ENCODE results near the gene MAP6. TPM values are rescaled to one million over a fixed set of nuclear protein-coding genes. Genes with fewer than 3 reads are reported as not detected.
A peak's percentile ranks its signal among the peaks of the same experiment; 100 is the strongest.

Gene MAP6
- polyA plus RNA-seq, 1 experiment: 1.5 TPM

GRCh38 chr11:75626889-75627529 is 41.8 kb downstream of the MAP6 start:
- no peak for TF ChIP-seq CTCF (IDR thresholded peaks at IDR 0.05; ENCODE audit: low read depth, low read length)
- CTCF ChIA-PET: no interaction called here
- H3K27me3 ChIP-seq (ENCODE audit: control insufficient read depth, insufficient read depth, low read length): no peaks in the 10 kb centered on the region
- POLR2A ChIA-PET: interaction anchor here (1.4 to 1.8 kb wide), 2 partner anchors 24 to 73 kb away, joined by 5 to 7 read pairs; no protein-coding TSS in a partner anchor
- peak overlapping the region; percentile 80 for H3K27ac ChIP-seq (ENCODE audit: low read depth, low read length)
- H3K9me3 ChIP-seq (ENCODE audit: control insufficient read depth, insufficient read depth, low read length): no peaks in the 10 kb centered on the region
- no peak overlapping the region for H3K4me3 ChIP-seq (ENCODE audit: low read depth, low read length)
- no peak for DNase-seq (ENCODE audit: low read depth, low spot score)

- ChIA-PET CTCF (no interaction called here), POLR2A (interaction anchor here (0.9 to 1.8 kb wide), 5 partner anchors 9 to 72 kb away, joined by 3 to 7 read pairs (median 3); no protein-coding TSS in a partner anchor)
- Histone ChIP-seq H3K4me3 (ENCODE audit: low read depth, low read length) (no peak overlapping the region), H3K27me3 (ENCODE audit: control insufficient read depth, insufficient read depth, low read length) (no peaks in the 10 kb centered on the region), H3K9me3 (ENCODE audit: control insufficient read depth, insufficient read depth, low read length) (no peaks in the 10 kb centered on the region), H3K27ac (ENCODE audit: low read depth, low read length) (peak overlapping the region; percentile 80)
- no peak for TF ChIP-seq CTCF (IDR thresholded peaks at IDR 0.05; ENCODE audit: low read depth, low read length)
- DNase-seq (ENCODE audit: low read depth, low spot score): peak; percentile 71
Measured at GRCh38 chr11:75625991-75626888, 42.6 kb downstream of the MAP6 start.

GRCh38 chr11:75625021-75625420 is 43.8 kb downstream of the MAP6 start:
- H3K27me3 ChIP-seq (ENCODE audit: control insufficient read depth, insufficient read depth, low read length): no peaks in the 10 kb centered on the region
- H3K9me3 ChIP-seq (ENCODE audit: control insufficient read depth, insufficient read depth, low read length): no peaks in the 10 kb centered on the region
- ChIA-PET CTCF (no interaction called here), POLR2A (interaction anchor here (1.8 kb wide), 1 partner anchor 71 kb away, joined by 7 read pairs; no protein-coding TSS in a partner anchor)
- no peak for DNase-seq (ENCODE audit: low read depth, low spot score)
- H3K4me3 ChIP-seq (ENCODE audit: low read depth, low read length): no peak overlapping the region
- H3K27ac ChIP-seq (ENCODE audit: low read depth, low read length): no peak overlapping the region
- TF ChIP-seq CTCF (IDR thresholded peaks at IDR 0.05; ENCODE audit: low read depth, low read length): no peak

GRCh38 chr11:75616281-75616680 is 52.6 kb downstream of the MAP6 start:
- CTCF ChIA-PET: no interaction called here
- H3K4me3 ChIP-seq (ENCODE audit: low read depth, low read length): no peak overlapping the region
- POLR2A ChIA-PET: no interaction called here
- no peak for TF ChIP-seq CTCF (IDR thresholded peaks at IDR 0.05; ENCODE audit: low read depth, low read length)
- H3K27ac ChIP-seq (ENCODE audit: low read depth, low read length): no peak overlapping the region
- DNase-seq (ENCODE audit: low read depth, low spot score): no peak
- peaks cover 5% of the 10 kb centered on the region for H3K9me3 ChIP-seq (ENCODE audit: control insufficient read depth, insufficient read depth, low read length)
- peaks cover 10% of the 10 kb centered on the region for H3K27me3 ChIP-seq (ENCODE audit: control insufficient read depth, insufficient read depth, low read length)

GRCh38 chr11:75615751-75616150 is 53.1 kb downstream of the MAP6 start:
- peaks cover 10% of the 10 kb centered on the region for H3K27me3 ChIP-seq (ENCODE audit: control insufficient read depth, insufficient read depth, low read length)
- no peak for TF ChIP-seq CTCF (IDR thresholded peaks at IDR 0.05; ENCODE audit: low read depth, low read length)
- H3K27ac ChIP-seq (ENCODE audit: low read depth, low read length): no peak overlapping the region
- no peak for DNase-seq (ENCODE audit: low read depth, low spot score)
- CTCF ChIA-PET: no interaction called here
- POLR2A ChIA-PET: no interaction called here
- H3K4me3 ChIP-seq (ENCODE audit: low read depth, low read length): no peak overlapping the region
- H3K9me3 ChIP-seq (ENCODE audit: control insufficient read depth, insufficient read depth, low read length): peaks cover 5% of the 10 kb centered on the region
